Pancreas (tissue), 10 donors: ENCODE results near the gene RPTOR. TPM values are rescaled to one million over a fixed set of nuclear protein-coding genes. Genes with fewer than 3 reads are reported as not detected.
A peak's percentile ranks its signal among the peaks of the same experiment; 100 is the strongest.

Experiments
- ATAC-seq, 4 donors: fragments of 200-7000 bp; cut with Tn5 transposase; one replicate each; pipeline versions ENCODE4 v1.8.0 to v1.9.1; 2020; ENCODE audit warnings: mild to moderate bottlenecking in 4 of 4, moderate library complexity in 4 of 4
- DNase-seq, 6 donors: peaks; one replicate each; pipeline ENCODE4 v3.0.0-alpha.2; 2020
- FAIRE-seq: peaks from 2 replicates; lab custom pipeline; 2012; peaks lifted over from hg19 to GRCh38; lab: Jason Lieb, UNC
- H3K27ac ChIP-seq, 4 donors: fragments of 200-600 bp; sonication (generic); 1 replicate in 3 of 4; 2 replicates in 1 of 4; pipeline versions ENCODE4 v1.5.0 to v1.8.0; 2020
- H3K27me3 ChIP-seq, 4 donors: fragments of 200-600 bp; one replicate each; pipeline ENCODE4 v1.8.0; 2021
- H3K36me3 ChIP-seq, 3 donors: fragments of 200-600 bp; sonication (generic) in 1 of 3; one replicate each; pipeline versions ENCODE4 v1.5.0 to v1.8.0; 2020 to 2021
- H3K4me1 ChIP-seq, 3 donors: fragments of 200-600 bp; one replicate each; pipeline ENCODE4 v1.8.0; 2021
- H3K4me3 ChIP-seq, 4 donors: fragments of 200-600 bp; sonication (generic) in 2 of 4; one replicate each; pipeline versions ENCODE4 v1.5.0 to v1.8.0; 2020 to 2021
- H3K9me3 ChIP-seq, 4 donors: fragments of 200-600 bp; one replicate each; pipeline ENCODE4 v1.8.0; 2021
- CTCF ChIP-seq, 4 donors: fragments of 200-600 bp; sonication (generic) in 3 of 4; IDR thresholded peaks; one replicate each; pipeline versions ENCODE4 v1.5.0 to v1.8.0; 2021; ENCODE audit warnings: antibody characterized with exemption in 4 of 4
- WGBS, 2 donors: extraction: QIAGEN DNeasy Blood & Tissue Kit; methylation state at CpG; one replicate each; pipeline ENCODE4 v1.1.7; 2013; 5-methylcytosine and 5-hydroxymethylcytosine counted together
- intact Hi-C, 3 donors: fragments of 100-400 bp; cut with DNase I; formaldehyde crosslinking; loops; one replicate each; pipeline versions ENCODE4 v1.11.1 to v1.14.2; 2022
- polyA plus RNA-seq, 2 donors: library from polyadenylated mRNA; stranded (reverse); fragments of 200-250 nt; gene quantifications; one replicate each; pipeline ENCODE4 v1.2.3, GENCODE V29; 2013
- total RNA-seq, 6 donors: library from RNA; stranded (reverse); fragmentation: NEBNext Ultra II Directional in 4 of 6; extraction: Animal tissue kit (Norgen Biotek cat#: 25700) in 4 of 6; gene quantifications; one replicate each; pipeline versions ENCODE4 v1.2.1 to v1.2.4, GENCODE V29; 2021 to 2023
- donor health status: healthy with polysubstance abuse.
- donor health status: DM: no; HTN: no; CAD: no; lungs with moderate emphysema.
- donor health status: DM: no; HTN: no; CAD: no.
- donor health status: control.
- donor health status: control.
- donor health status: Bipolar disorder and iron deficiency.
- donor health status: DM: yes; HTN: yes; CAD: no.
- donor health status: DM: no; HTN: no; CAD: no.
- donor health status: DM: no; HTN: no; CAD: no.
- donor health status: DM: yes; HTN: yes; CAD: no.

Gene RPTOR
- total and polyA plus RNA-seq, 8 donors: 5.0 to 18.9 (median 13.2) TPM

GRCh38 chr17:80811181-80812105 is 266.8 kb downstream of the RPTOR start:
- Histone ChIP-seq H3K27ac (no peak overlapping the region), H3K36me3 (no peaks in the 10 kb centered on the region), H3K4me3 (no peak overlapping the region), H3K9me3 (no peaks in the 10 kb centered on the region), H3K27me3 (no peaks in the 10 kb centered on the region), H3K4me1 (no peaks in the 10 kb centered on the region)
- DNase-seq: peak in 1 of 6 donors; percentile 17
- intact Hi-C loops: no loop called here
- FAIRE-seq: no peak
- 88 to 92% methylated on average over 21 of the region's 21 CpGs for WGBS, 2 donors
- ATAC-seq: no peak
- no peak for TF ChIP-seq CTCF (IDR thresholded peaks at IDR 0.05)

DNA sequence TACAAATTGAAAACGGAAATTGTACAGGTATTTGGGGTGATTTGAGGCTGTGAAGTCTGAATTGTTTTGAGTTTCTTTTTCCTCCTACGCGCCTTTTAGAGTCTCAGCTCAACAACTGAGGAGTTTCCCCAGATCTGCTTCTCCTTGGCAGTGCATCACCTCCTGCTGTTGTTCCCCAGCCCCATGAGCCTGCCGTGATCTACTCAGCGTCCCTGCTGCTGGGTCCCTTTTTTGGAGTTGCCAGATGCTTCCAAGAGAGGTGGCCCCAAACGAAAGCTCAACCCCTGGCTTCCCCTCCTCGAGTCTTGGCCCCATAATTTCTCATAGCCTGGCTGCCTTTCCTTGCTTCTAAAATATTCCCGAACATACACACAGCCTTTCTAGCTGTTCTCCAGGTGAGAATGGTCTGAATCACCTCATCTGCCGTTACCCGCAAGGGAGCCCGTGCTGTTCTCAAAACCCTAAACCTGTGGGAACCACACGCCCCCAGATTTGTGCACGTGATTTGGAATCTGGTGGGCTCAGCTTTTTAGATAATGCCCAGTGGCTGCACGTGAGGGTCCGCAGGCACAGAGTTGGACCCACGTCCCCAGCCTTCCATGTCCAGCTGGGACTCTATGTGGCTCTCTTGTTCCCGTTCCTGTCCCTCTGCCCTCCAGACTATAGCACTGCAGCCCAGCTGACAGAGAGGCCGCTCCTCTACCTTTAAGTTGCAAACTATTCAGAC is 267.9 kb downstream of the RPTOR start:
- peak in 1 of 6 donors; percentile 8 for DNase-seq
- ATAC-seq: no peak
- H3K9me3 ChIP-seq: no peaks in the 10 kb centered on the region
- intact Hi-C loops: no loop called here
- H3K4me3 ChIP-seq: no peak overlapping the region
- no peak for FAIRE-seq
- TF ChIP-seq CTCF (IDR thresholded peaks at IDR 0.05): no peak
- H3K4me1 ChIP-seq: no peaks in the 10 kb centered on the region
- 89 to 94% methylated on average over 18 of the region's 18 CpGs for WGBS, 2 donors
- no peaks in the 10 kb centered on the region for H3K36me3 ChIP-seq
- no peak overlapping the region for H3K27ac ChIP-seq
- no peaks in the 10 kb centered on the region for H3K27me3 ChIP-seq

DNA sequence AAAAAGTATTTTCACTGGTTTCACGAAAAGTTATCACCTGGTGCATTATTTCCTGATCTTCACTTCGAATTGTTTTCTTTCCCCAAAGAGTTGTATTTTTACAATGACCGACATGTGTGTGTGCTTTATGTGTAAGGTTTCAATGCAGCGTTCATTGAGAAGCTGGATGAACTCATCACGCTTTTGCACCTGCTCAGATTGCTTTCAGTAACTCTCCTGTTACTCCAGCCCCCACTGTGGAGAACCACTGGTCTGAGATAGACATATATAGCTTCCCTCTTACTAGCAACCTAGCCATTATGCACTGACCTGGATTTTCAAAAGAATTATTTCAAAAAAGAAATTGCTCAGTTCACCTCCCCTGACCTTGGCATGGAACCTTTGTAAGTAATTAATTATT is 268.7 kb downstream of the RPTOR start:
- Histone ChIP-seq H3K9me3 (no peaks in the 10 kb centered on the region), H3K4me1 (no peaks in the 10 kb centered on the region), H3K27me3 (no peaks in the 10 kb centered on the region), H3K27ac (no peak overlapping the region), H3K36me3 (no peaks in the 10 kb centered on the region), H3K4me3 (no peak overlapping the region)
- 89% methylated on average over 5 of the region's 5 CpGs for WGBS, 2 donors
- no peak for FAIRE-seq
- no peak for ATAC-seq
- TF ChIP-seq CTCF (IDR thresholded peaks at IDR 0.05): no peak
- intact Hi-C loops: no loop called here
- no peak for DNase-seq

- H3K9me3 ChIP-seq: no peaks in the 10 kb centered on the region
- 94 to 95% methylated on average over 9 of the region's 9 CpGs for WGBS, 2 donors
- intact Hi-C loops: no loop called here
- no peak for ATAC-seq
- H3K4me3 ChIP-seq: no peak overlapping the region
- H3K27ac ChIP-seq: no peak overlapping the region
- no peak for TF ChIP-seq CTCF (IDR thresholded peaks at IDR 0.05)
- DNase-seq: peak in 1 of 6 donors; percentile 33
- no peaks in the 10 kb centered on the region for H3K36me3 ChIP-seq
- H3K4me1 ChIP-seq: no peaks in the 10 kb centered on the region
- no peak for FAIRE-seq
- H3K27me3 ChIP-seq: no peaks in the 10 kb centered on the region
Measured at GRCh38 chr17:80814491-80814890, 269.9 kb downstream of the RPTOR start.
